Stomach (tissue), 9 donors: Measurements from ENCODE around the gene MBLAC1. TPM values are rescaled to one million over a fixed set of nuclear protein-coding genes. Genes with fewer than 3 reads are reported as not detected.
"Not testable (repeated sequence)": the region's sequence is repeated elsewhere in the genome, so short reads cannot be mapped to it uniquely, and the experiment has no call there.

Experiments used
- DNase-seq, 2 donors: peaks; one replicate each; pipeline versions ENCODE4 v3.0.0 to v3.0.0-alpha.2; 2013 to 2019
- H3K27ac ChIP-seq, 5 donors: fragments of 200-600 bp in 4 of 5; sonication (generic) in 4 of 5; one replicate each; pipeline ENCODE4 v1.5.1; 2013 to 2019; ENCODE audit warnings: mild to moderate bottlenecking in 1 of 5, moderate library complexity in 1 of 5
- H3K27me3 ChIP-seq, 3 donors: fragments of 200-600 bp; sonication (generic); one replicate each; pipeline ENCODE4 v1.5.1; 2017 to 2019; ENCODE audit warnings: mixed run types in 1 of 3
- H3K36me3 ChIP-seq, 4 donors: fragments of 200-600 bp; sonication (generic); 1 replicate in 3 of 4; 2 replicates in 1 of 4; pipeline ENCODE4 v1.5.1; 2016 to 2019
- H3K4me1 ChIP-seq, 4 donors: fragments of 200-600 bp; sonication (generic); one replicate each; pipeline ENCODE4 v1.5.1; 2016 to 2019
- H3K4me3 ChIP-seq, 4 donors: fragments of 200-600 bp; sonication (generic) in 3 of 4; one replicate each; pipeline ENCODE4 v1.5.1; 2016 to 2019; ENCODE audit warnings: mild to moderate bottlenecking in 1 of 4
- H3K9me3 ChIP-seq, 4 donors: fragments of 200-600 bp; sonication (generic); one replicate each; pipeline ENCODE4 v1.5.1; 2016 to 2019
- CTCF ChIP-seq, 7 experiments: fragments of 450-650 bp in 4 of 7; fragments of 200-600 bp in 3 of 7; sonication (generic) in 3 of 7; IDR thresholded peaks; one replicate each; pipeline ENCODE4 v1.5.1; 2016 to 2019; ENCODE audit warnings: antibody characterized with exemption in 7 of 7, control low read depth in 2 of 7, mild to moderate bottlenecking in 1 of 7
- EP300 ChIP-seq: sonication (generic); formaldehyde crosslinking; IDR thresholded peaks from one replicate; pipeline ENCODE4 v1.6.1; 2017; ENCODE audit warnings: antibody characterized with exemption
- POLR2A ChIP-seq, 4 donors: fragments of 450-650 bp; IDR thresholded peaks; one replicate each; pipeline ENCODE4 v1.6.1; 2016; ENCODE audit warnings: antibody characterized with exemption in 4 of 4, control low read depth in 2 of 4, mild to moderate bottlenecking in 1 of 4, moderate library complexity in 1 of 4
- POLR2AphosphoS5 ChIP-seq, 3 donors: sonication (generic); formaldehyde crosslinking; IDR thresholded peaks; one replicate each; pipeline ENCODE4 v1.6.1; 2016; ENCODE audit warnings: antibody characterized with exemption in 3 of 3
- WGBS, 5 donors: extraction: QIAGEN DNeasy Blood & Tissue Kit in 3 of 5; methylation state at CpG; one replicate each; pipeline versions ENCODE4 v1.1.5 to v1.1.7; 2013 to 2018; 5-methylcytosine and 5-hydroxymethylcytosine counted together
- intact Hi-C: fragments of 100-400 bp; cut with DNase I; formaldehyde crosslinking; loops from one replicate; pipeline ENCODE4 v1.15.1; 2023; ENCODE audit warnings: low total_unique reads
- polyA plus RNA-seq, 3 donors: library from polyadenylated mRNA; stranded (reverse); fragments of 200-250 nt; gene quantifications; one replicate each; pipeline ENCODE4 v1.2.3, GENCODE V29; 2013
- total RNA-seq, 5 donors: library from RNA; depleted of rRNA; stranded (reverse); fragments of >200 nt; gene quantifications; one replicate each; pipeline versions ENCODE4 v1.1.0 to v1.2.3, GENCODE V29; 2014 to 2016
- donor health status: healthy with polysubstance abuse.
- donor health status: Bipolar disorder and iron deficiency.
- donor health status: healthy.

The MBLAC1 gene
- total and polyA plus RNA-seq, 8 donors, result 1.3 to 6.1 (median 1.7) TPM; not detected in 3

GRCh38 chr7:100126239-100126930 is 382 bp upstream of the MBLAC1 start:
- no peak for TF ChIP-seq POLR2A (IDR thresholded peaks at IDR 0.05)
- peak in 1 of 7 experiments; percentile 10 for TF ChIP-seq CTCF (IDR thresholded peaks at IDR 0.05)
- Histone ChIP-seq H3K9me3 (no peaks in the 10 kb centered on the region), H3K4me1 (peaks cover 39 to 60% (median 47%) of the 10 kb centered on the region in 4 donors), H3K27me3 (no peaks in the 10 kb centered on the region), H3K36me3 (peaks cover 0 to 16% (median 0%) of the 10 kb centered on the region in 4 donors), H3K27ac (peak overlapping the region; percentile 97 to 99 (median 99)), H3K4me3 (peak overlapping the region; percentile 79 to 94 (median 91))
- 7 to 14% (median 10%) methylated on average over 22 to 29 of the region's 29 CpGs for WGBS, 5 donors
- DNase-seq, result no peak
- intact Hi-C loops, result no loop called here

- WGBS, 5 donors, result 2 to 14% (median 3%) methylated on average over 3 to 37 of the region's 37 CpGs
- Histone ChIP-seq H3K27me3 (no peaks in the 10 kb centered on the region), H3K4me1 (peaks cover 35 to 60% (median 50%) of the 10 kb centered on the region in 4 donors), H3K4me3 (peak overlapping the region; percentile 79 to 94 (median 91)), H3K9me3 (no peaks in the 10 kb centered on the region), H3K36me3 (peaks cover 0 to 16% (median 0%) of the 10 kb centered on the region in 4 donors), H3K27ac (peak overlapping the region; percentile 97 to 99 (median 99))
- TF ChIP-seq POLR2AphosphoS5 (IDR thresholded peaks at IDR 0.05) (no peak), CTCF (IDR thresholded peaks at IDR 0.05) (no peak), POLR2A (IDR thresholded peaks at IDR 0.05) (no peak), EP300 (no peak)
- peak in 1 of 2 donors; percentile 64 for DNase-seq
- intact Hi-C loops, result no loop called here
These were observed 1.3 kb downstream of the MBLAC1 start for GRCh38 chr7:100127866-100128636.

- H3K4me1 ChIP-seq, result peaks cover 35 to 60% (median 50%) of the 10 kb centered on the region in 4 donors
- no peak for TF ChIP-seq POLR2A (IDR thresholded peaks at IDR 0.05)
- TF ChIP-seq EP300, result no peak
- TF ChIP-seq POLR2AphosphoS5 (IDR thresholded peaks at IDR 0.05), result no peak
- TF ChIP-seq CTCF (IDR thresholded peaks at IDR 0.05), result no peak
- no peaks in the 10 kb centered on the region for H3K27me3 ChIP-seq
- H3K4me3 ChIP-seq, result no peak overlapping the region
- DNase-seq, result no peak
- intact Hi-C loops, result no loop called here
- H3K9me3 ChIP-seq, result no peaks in the 10 kb centered on the region
- H3K27ac ChIP-seq, result peak overlapping the region in 1 of 5 donors; percentile 99
- H3K36me3 ChIP-seq, result peaks cover 0 to 10% (median 0%) of the 10 kb centered on the region in 4 donors
- WGBS, 5 donors, result 46 to 63% (median 48%) methylated on average over 1 of the region's 1 CpG
These were observed 1.8 kb downstream of the MBLAC1 start for GRCh38 chr7:100128637-100128963.

GRCh38 chr7:100130220-100130607 is 3.4 kb downstream of the MBLAC1 start:
- not testable (repeated sequence) for H3K4me3 ChIP-seq

More at GRCh38 chr7:100130220-100130607, 3.4 kb downstream of the MBLAC1 start:
- intact Hi-C loops, result loop anchor here (10.0 kb wide), 1 partner anchor 85 kb away; the partner anchor contains the start of gene PVRIG
- 93 to 100% (median 95%) methylated on average over 1 of the region's 1 CpG for WGBS, 5 donors
- peaks cover 34 to 55% (median 43%) of the 10 kb centered on the region in 4 donors for H3K4me1 ChIP-seq
- peak overlapping the region in 2 of 5 donors; percentile 47 to 57 for H3K27ac ChIP-seq
- not testable (repeated sequence) for H3K27me3 ChIP-seq, H3K36me3 ChIP-seq, DNase-seq, H3K9me3 ChIP-seq
